GM18519 (cell line): Measurements from ENCODE around the gene NMUR2.

ENCODE experiments used
- ATAC-seq: cut with Tn5 transposase; IDR thresholded peaks from one replicate; pipeline ENCODE4 v1.9.1; 2021; ENCODE audit warnings: mild to moderate bottlenecking, moderate library complexity; ENCODE audit not compliant: unreplicated experiment, low FRiP score

The NMUR2 gene

DNA sequence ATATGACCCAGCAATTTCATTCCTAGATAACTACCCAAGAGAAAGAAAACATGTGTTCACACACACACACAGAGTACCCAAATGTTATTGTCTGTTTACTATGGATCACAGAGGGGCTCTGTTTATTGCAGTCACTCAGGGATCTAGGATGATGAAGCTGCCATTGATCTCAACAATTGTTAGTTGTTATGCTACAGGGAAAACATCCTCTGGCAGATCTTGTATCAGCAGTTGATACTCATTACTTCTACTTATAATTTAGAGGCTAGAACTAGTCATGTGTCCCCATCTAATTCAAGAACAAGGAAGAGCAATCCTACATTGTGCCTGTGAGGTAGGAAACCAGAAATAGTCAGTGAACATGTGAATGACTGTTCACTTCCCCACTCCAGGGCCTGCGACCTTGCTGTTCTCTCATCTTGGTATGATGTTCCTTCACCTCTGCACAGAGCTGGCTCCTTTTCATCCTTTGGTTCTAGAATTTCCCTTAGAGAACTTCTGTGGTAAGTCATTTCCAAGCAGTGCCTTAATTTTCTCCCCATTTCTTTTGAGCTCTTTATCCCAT is 30.3 kb downstream of the NMUR2 start:
- no peak for ATAC-seq

- no peak for ATAC-seq
Measured at GRCh38 chr5:152372875-152373274, 32.2 kb downstream of the NMUR2 start.

GRCh38 chr5:152369298-152369697 is 35.8 kb downstream of the NMUR2 start:
- no peak for ATAC-seq

DNA sequence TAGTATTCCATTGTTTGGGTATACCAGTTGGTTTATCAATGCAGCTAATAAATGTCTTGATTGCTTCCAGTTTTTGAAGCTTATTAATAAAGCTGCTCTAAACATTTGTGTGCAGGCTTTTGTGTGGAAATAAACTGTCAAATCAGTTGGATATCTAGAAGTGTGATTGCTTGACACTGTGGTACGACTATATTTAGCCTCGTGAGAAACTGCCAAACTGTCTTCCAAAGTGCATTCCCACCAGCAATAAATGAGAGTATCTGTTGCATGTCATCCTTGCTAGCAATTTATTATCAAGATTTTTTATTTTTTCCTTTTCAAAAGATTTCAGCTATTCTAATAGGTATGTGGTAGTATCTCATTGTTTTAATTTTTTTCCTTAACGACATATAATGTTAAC is 37.5 kb downstream of the NMUR2 start:
- no peak for ATAC-seq

- ATAC-seq: no peak
Measured at GRCh38 chr5:152366716-152367115, 38.4 kb downstream of the NMUR2 start.

GRCh38 chr5:152364899-152365298 is 40.2 kb downstream of the NMUR2 start:
- ATAC-seq: no peak

DNA sequence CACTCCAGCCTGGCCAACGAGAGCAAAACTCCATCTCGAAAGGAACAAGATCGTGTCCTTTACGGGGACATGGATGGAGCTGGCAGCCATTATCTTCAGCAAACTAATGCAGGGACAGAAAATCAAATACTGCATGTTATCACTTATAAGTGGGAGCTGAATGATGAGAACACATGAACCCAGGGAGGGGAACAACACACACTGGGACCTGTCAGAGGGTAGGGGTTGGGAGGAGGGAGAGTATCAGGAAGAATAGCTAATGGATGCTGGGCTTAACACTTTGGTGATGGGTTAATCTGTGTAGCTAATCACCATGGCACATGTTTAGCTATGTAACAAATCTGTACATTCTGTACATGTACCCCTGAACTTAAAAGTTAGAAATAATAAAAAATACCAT is 40.9 kb downstream of the NMUR2 start:
- ATAC-seq: no peak

DNA sequence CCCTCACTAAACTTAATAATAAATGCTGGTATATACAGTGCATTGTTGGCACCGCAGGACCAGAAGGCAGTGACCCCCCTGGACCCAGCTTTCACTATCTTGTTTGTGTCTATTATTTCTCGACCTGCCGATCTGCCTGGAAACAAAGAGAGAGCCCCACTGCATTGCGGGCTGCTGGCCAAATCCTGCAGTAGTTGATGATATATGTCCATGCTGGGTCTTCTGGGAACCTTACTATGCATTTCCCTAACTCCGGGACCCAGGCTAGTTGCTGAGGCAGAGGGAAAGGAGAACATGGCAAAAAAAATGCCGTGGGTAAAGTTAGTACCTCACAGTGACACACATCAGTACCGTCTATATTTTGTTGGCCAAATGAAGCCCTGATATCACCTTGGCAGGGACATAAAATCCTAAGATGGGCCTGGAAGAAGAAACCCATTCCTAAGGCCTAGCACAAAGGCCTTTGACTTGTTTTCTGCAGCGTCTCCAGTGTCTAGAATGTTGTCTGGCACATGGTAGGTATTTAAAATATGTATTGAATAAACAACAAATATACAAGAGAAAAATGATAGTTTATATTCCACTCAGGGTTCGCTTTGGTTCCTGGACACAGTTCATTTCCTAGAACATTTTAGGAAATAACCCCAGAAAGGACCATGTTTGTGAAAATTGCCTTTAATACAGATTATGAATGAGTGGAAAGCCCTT is 46.1 kb downstream of the NMUR2 start:
- no peak for ATAC-seq

- ATAC-seq: no peak
Measured at GRCh38 chr5:152356506-152356905, 48.6 kb downstream of the NMUR2 start.

GRCh38 chr5:152355061-152355460 is 50.0 kb downstream of the NMUR2 start:
- no peak for ATAC-seq

GRCh38 chr5:152353001-152353400 is 52.1 kb downstream of the NMUR2 start:
- no peak for ATAC-seq

GRCh38 chr5:152349683-152350526 is 55.2 kb downstream of the NMUR2 start:
- peak; percentile 93 for ATAC-seq
